Measurements from ENCODE around the gene ATAD3C.

DNA sequence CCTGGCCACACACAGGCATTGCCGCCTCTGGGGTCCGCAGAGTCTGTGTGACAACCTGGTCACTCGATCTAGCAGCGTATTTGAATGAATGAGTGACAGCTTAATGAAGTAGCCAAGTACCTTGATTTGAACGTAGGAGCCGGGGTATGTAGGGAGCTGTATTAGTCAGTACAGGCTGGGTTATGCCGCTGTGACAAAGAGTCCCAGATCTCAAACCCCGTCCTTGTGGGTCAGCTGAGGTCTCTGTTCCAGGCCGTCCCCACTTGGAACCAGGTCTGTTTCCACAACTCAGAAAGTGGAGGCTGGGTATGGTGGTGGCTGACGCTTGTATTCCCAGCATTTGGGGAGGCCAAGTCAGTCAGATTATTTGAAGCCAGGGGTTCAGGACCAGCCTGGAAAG, 42.1 kb downstream of the ATAD3C start:
- TF ChIP-seq, protein P1, sequence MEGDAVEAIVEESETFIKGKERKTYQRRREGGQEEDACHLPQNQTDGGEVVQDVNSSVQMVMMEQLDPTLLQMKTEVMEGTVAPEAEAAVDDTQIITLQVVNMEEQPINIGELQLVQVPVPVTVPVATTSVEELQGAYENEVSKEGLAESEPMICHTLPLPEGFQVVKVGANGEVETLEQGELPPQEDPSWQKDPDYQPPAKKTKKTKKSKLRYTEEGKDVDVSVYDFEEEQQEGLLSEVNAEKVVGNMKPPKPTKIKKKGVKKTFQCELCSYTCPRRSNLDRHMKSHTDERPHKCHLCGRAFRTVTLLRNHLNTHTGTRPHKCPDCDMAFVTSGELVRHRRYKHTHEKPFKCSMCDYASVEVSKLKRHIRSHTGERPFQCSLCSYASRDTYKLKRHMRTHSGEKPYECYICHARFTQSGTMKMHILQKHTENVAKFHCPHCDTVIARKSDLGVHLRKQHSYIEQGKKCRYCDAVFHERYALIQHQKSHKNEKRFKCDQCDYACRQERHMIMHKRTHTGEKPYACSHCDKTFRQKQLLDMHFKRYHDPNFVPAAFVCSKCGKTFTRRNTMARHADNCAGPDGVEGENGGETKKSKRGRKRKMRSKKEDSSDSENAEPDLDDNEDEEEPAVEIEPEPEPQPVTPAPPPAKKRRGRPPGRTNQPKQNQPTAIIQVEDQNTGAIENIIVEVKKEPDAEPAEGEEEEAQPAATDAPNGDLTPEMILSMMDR (IDR thresholded peaks at IDR 0.05): no peak
- no peak for TF ChIP-seq EZH2 (IDR thresholded peaks at IDR 0.05)

Measured in neural progenitor cell (in vitro differentiated cells).